LNCAP (cell line): ENCODE measurements around the gene AGAP5.

Experiments
- CTCF ChIP-seq: fragments of 450-650 bp; IDR thresholded peaks from 2 replicates; pipeline ENCODE4 v1.5.1; 2017; ENCODE audit warnings: mild to moderate bottlenecking

AGAP5 gene

DNA sequence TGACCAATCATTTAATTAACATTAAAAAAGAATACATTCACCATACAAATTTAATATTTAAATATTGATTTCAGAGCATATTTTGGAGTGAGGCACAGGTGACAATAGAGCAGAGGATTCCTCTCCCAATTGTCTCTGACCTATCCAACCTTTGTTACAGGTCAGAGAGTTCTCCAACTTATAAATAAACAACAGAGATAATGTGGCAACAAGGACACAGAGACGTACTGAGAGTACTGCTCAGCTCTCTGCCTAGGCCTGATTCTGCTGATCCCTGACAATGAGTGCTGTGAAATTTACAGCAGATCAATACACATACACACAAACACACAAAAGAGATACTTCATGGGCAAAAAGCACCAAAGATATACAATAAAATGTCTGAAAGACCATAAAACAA is 18.3 kb upstream of the AGAP5 start:
- TF ChIP-seq CTCF: no peak

DNA sequence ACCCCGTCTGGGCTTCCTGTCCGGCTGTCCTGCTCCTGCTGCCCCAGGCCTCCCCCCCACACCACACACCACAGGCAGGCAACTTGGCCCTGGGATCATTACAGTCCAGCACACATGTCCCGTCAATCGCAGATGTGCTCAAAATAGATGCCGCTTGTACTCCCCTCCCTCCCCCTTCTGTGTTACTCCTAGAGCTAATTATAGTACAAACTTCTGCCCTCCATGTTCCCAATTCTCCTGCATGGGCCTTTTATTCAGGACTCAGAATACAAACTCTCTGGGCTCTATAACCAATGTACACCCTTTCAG is 42.0 kb downstream of the AGAP5 start, which contains the start of gene SYNPO2L:
Gene SYNPO2L (minus strand): TSS at position 40 of the 309 bp plus-strand sequence. CDS start 107 bp downstream, outside the sequence.
- TF ChIP-seq CTCF: no peak

GRCh38 chr10:73655257-73655989 is 42.5 kb downstream of the AGAP5 start:
- TF ChIP-seq CTCF: no peak

- TF ChIP-seq CTCF: peak; percentile 40; the same call in 1 of the 2 replicates
Measured at GRCh38 chr10:73653701-73654100, 44.2 kb downstream of the AGAP5 start.

- no peak for TF ChIP-seq CTCF
Measured at GRCh38 chr10:73653195-73653594, 44.7 kb downstream of the AGAP5 start.

GRCh38 chr10:73650537-73651331 is 47.2 kb downstream of the AGAP5 start:
- no peak for TF ChIP-seq CTCF

DNA sequence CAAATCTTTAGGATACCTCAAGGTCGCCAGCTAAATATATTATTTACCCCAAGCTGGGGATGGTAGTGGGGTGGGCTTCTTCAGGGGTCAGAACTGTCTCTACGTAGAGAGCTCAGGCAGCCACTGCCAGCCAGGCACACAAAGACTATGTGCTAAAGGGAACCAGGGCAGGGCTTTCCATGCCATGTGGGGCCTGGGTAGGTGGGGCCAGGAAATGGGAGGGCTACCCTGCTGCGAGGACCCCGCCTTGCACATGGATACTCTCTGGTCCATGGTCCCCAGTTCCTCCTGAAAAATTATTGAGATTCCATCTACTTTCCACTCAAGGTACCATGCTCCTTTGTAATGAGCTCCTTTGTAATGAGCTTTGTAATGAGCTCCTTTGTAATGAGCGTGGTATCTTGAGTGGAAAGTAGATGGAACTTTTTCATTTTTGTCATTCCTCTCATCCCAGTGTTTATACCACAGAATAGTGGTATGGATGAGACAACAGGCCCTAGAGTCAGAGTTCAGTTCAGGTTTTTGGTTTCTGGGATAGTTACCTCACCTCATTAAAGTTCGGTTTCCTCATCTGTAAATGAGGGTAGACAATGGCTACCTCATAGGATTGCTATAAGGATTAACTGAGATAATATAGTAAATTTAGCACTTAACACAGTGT is 47.9 kb downstream of the AGAP5 start:
- no peak for TF ChIP-seq CTCF
